OCI-LY3 (cell line): ENCODE results near the gene ACSL4.

Source experiments
- CTCF ChIP-seq: fragments of 200-600, 300-600 bp; sonication (generic); IDR thresholded peaks from 2 replicates; pipeline ENCODE4 v1.5.1; 2014; ENCODE audit warnings: antibody characterized with exemption, low read length, low read depth
- EZH2phosphoT487 ChIP-seq: fragments of 200-600 bp; shearing (Covaris generic); IDR thresholded peaks from 2 replicates; pipeline ENCODE4 v1.6.1; 2018; ENCODE audit warnings: antibody characterized with exemption, mixed run types, low read depth

DNA sequence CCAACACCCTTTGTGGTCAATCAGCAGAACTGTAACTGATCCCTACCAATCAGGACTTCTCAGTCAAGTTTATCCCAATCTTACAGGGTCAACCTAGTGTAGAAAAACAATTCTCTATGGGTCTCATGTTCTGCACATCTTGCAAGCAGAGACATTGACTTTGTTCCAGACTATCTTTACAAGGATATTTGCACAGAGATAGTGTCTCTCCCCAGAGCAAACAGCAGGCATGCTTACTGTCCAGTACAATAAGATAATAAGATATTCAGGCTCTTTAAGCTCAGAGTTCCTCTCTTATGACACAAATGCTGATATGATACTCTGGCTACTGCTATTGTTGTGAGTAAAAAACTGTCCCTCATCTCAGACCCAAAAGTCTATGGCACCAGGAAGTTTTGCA, 53.2 kb downstream of the ACSL4 start:
- TF ChIP-seq CTCF: no peak
- TF ChIP-seq EZH2phosphoT487: no peak
